Right forelimb (tissue), 1 donor: Measurements from ENCODE around the gene EGLN2.
"Not testable (repeated sequence)": the region's sequence is repeated elsewhere in the genome, so short reads cannot be mapped to it uniquely, and the experiment has no call there.

Experiments
- DNase-seq: peaks from one replicate; pipeline ENCODE4 v3.0.0-alpha.2; 2018

EGLN2 gene

GRCh38 chr19:40798683-40799557 lies at the start of gene EGLN2:
TSS of gene EGLN2 (plus strand) at chr19:40799191. CDS start at chr19:40800573, 1,382 bp downstream.
- peak; percentile 100 for DNase-seq

GRCh38 chr19:40750058-40750873 lies 48.7 kb upstream of the EGLN2 start, which contains the start of gene ACTMAP:
TSS of gene ACTMAP (minus strand) at chr19:40750477. CDS start at chr19:40749803, 674 bp downstream.
- peak; percentile 100 for DNase-seq

DNA sequence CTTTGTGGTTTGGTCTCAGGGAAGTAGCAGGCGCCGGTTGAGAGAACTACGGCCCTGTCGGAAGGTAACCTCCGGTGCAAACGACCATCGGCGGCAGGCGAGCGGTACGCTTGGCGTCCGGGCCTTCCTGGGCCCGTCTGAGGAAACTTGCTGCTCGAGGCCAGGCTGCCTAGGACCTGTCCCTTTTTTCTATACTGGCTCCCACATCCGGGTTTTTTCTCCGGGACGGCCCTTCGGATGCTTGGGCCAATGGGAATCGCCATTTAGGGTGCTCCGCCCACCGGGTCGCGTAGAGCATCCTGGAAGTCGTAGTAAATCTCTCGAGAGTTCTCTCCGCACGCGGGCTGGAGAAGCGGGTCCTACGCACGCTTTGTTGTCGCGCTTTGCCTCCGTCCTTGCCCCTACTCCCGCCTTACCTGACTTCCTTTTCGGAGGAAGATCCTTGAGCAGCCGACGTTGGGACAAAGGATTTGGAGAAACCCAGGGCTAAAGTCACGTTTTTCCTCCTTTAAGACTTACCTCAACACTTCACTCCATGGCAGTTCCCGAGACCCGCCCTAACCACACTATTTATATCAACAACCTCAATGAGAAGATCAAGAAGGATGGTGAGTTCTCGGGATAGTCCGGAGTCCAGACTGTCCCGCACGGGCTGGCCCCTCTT lies 48.0 kb upstream of the EGLN2 start, which contains the start of gene SNRPA:
Gene SNRPA, plus strand, starts transcription at position 330 of the 664 bp plus-strand sequence. Its CDS starts 206 bp downstream, at position 536.
- DNase-seq = peak; percentile 99

DNA sequence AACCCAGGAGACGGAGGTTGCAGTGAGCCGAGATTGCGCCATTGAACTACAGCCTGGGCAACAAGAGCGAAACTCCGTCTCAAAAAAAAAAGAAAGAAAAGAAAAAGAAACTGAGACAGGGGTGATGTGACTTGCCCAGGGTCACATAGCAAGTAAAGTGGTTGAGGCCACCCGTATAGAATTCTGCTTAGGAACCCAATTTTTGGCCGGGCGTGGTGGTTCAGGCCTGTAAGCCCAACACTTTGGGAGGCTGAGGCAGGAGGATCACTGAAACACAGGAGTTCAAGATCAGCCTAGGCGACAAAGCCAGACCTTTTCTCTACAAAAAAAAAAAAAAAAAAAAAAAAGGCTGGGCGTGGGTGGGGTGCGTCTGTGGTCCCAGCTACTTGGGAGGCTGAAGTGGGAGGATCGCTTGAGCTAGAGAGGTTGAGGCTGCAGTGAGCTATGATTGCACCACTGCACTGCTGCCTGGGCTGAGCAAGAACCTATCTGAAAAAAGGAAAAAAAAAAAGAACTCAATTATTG lies 46.7 kb upstream of the EGLN2 start:
- DNase-seq = no peak

DNA sequence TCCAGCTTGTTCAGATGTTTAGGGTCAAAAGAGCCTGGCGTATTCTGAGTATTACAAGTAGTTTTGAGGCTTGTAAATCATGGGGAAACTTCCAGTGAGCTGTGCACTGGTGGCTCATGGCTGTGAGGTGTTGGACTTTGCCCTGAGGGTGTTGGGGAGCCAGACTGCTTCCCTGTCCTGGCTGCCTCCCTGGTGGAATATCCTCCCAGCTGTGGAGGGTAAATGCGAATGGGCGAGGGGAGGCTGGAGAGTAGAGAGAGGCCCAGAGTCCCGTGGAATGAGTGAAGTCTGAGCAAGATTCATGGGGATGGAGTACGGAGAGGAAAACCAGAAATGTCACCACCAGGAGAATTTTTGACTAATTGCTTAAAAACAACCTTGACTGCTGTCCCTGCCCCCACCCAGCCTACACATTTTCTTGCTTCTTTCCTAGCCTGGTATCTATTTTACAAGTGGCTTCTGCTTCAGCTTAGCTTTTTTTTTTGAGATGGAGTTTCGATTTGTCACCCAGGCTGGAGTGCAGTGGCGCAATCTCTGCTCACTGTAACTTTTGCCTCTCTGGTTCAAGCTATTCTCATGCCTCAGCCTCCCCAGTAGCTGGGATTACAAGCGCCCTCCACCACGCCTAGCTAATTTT lies 44.3 kb upstream of the EGLN2 start:
- no peak for DNase-seq

GRCh38 chr19:40755248-40755624 lies 43.8 kb upstream of the EGLN2 start:
- DNase-seq = no peak

- no peak for DNase-seq
Measured at GRCh38 chr19:40755791-40756190, 43.2 kb upstream of the EGLN2 start.

DNA sequence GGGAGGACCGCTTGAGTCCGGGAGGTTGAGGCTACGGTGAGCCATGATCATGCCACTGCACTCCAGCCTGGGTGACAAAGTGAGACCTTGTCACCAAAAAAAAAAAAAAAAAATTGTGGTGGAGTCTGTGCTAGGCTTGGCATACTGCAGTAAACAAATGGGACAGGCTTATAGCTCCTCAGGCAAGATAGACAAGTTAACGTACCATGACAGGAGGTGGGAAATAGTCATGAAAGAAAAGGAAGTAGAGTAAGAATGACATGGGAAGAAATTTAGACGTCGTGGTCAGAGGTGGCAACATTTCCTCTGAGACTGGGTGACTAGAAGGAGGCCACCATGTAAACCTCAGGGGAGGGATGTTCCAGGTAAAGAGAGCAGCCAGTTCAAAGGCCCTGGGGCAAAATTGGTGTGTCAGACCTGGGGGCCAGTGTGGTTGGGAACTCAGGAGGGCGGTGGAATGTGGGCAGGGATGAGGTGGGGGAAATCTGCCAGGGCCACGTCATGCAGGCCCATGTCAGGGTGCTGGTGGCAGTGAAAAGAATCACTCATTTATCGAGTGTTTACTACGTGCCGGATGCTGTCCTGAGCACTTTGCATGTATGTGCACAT lies 42.4 kb upstream of the EGLN2 start:
- DNase-seq = no peak

GRCh38 chr19:40758491-40758890 lies 40.5 kb upstream of the EGLN2 start:
- no peak for DNase-seq

DNA sequence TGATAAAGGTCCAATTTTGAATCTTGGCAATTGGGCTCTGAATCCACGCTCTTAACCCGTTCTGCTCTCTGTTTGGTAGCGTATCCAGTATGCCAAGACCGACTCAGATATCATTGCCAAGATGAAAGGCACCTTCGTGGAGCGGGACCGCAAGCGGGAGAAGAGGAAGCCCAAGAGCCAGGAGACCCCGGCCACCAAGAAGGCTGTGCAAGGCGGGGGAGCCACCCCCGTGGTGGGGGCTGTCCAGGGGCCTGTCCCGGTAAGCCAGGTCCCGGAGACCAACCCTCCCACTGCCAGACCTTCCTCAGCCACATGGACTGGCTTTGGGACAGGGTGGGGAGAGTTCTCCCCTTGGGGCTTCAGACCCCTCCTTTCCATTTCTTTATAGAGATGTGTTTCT lies 39.6 kb upstream of the EGLN2 start:
- no peak for DNase-seq

GRCh38 chr19:40762754-40763470 lies 36.1 kb upstream of the EGLN2 start:
- DNase-seq = no peak

DNA sequence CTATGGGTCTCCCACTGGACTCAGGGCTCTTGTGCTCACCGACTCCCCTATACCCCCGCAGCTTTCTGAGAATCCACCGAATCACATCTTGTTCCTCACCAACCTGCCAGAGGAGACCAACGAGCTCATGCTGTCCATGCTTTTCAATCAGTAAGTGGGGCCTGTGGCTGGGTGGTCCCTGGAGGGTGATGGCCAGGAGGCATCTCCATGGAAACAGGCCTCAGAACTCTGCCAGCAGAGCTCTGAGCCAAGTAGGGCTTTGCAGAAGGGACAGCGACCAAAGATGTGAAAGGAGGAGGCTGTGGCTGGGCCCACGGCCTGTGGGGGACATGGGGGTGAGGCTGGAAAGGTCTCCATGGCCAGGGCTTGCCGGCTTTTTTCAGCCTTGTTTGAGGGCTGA lies 35.5 kb upstream of the EGLN2 start:
- DNase-seq = no peak

- no peak for DNase-seq
Measured at GRCh38 chr19:40763963-40764362, 35.0 kb upstream of the EGLN2 start.

GRCh38 chr19:40766385-40766784 lies 32.6 kb upstream of the EGLN2 start:
- DNase-seq = not testable (repeated sequence)

DNA sequence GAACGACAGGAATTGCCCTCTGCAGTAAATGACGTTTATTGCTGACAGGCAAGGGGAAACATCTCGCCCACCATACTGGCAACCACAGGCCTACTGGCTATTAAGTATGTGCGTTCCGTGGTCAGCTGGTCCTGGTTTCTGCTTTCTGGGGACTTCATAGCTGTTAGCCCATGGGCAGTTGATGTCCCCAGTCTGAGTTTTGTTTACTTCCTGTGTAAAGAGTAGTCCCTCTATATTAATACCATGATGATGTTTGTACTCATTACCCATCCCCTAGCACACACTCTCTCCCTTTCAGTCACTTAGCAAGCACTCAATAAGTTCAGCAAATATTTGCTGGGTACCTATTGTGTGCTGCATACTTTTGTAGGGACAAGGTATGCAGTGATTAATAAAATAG lies 30.1 kb upstream of the EGLN2 start:
- DNase-seq = no peak

GRCh38 chr19:40771101-40771862 lies 27.7 kb upstream of the EGLN2 start:
- not testable (repeated sequence) for DNase-seq

GRCh38 chr19:40774916-40775631 lies 23.9 kb upstream of the EGLN2 start, which contains the start of gene MIA:
TSS of gene MIA (plus strand) at chr19:40775521. CDS start at chr19:40775543, 22 bp downstream.
- peak; percentile 53 for DNase-seq

- DNase-seq = no peak
Measured at GRCh38 chr19:40775632-40776022, 23.4 kb upstream of the EGLN2 start.

GRCh38 chr19:40776364-40776763 lies 22.6 kb upstream of the EGLN2 start:
- no peak for DNase-seq
